Astrocyte of the spinal cord (primary cell): ENCODE data around the gene KIAA0513.
"Not testable (repeated sequence)": the region's sequence is repeated elsewhere in the genome, so short reads cannot be mapped to it uniquely, and the experiment has no call there.

Experiments
- DNase-seq: peaks from one replicate; pipeline ENCODE4 v3.0.0; 2011; ENCODE audit warnings: low read depth, low spot score
- H3K4me3 ChIP-seq: 2 replicates; pipeline ENCODE4 v1.5.1; 2011; ENCODE audit warnings: low read depth, mild to moderate bottlenecking, low read length, moderate library complexity
- in situ Hi-C: cut with HindIII; loops from 2 replicates; pipeline ENCODE4 v1.10.0; 2017; ENCODE audit warnings: low sequenced_read_pairs
- TF ChIP-seq, protein P1 (sequence below): IDR thresholded peaks from 2 replicates; pipeline ENCODE4 v1.5.1; 2012; ENCODE audit warnings: low read depth, mild to moderate bottlenecking, low read length, inconsistent platforms

Gene KIAA0513

DNA sequence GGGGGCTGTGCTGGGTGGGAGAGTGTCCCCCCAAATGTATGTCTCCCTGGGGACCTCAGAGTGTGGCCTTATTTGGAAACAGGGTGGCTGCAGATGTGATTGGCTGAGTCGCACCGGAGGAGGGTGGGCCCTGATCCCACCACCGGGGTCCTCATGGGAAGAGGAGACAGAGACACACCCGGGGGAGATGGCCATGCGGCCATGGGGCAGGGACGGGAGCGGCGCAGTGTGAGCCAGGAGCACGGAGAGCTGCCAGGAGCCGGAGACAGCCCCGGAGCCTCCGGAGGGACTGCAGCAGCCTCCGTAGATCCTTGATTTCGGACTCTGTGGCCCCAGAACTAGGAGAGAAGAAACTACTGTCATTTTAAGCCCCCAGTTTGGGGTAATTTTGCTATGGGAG, 86.3 kb downstream of the KIAA0513 start:
- TF ChIP-seq, protein P1, sequence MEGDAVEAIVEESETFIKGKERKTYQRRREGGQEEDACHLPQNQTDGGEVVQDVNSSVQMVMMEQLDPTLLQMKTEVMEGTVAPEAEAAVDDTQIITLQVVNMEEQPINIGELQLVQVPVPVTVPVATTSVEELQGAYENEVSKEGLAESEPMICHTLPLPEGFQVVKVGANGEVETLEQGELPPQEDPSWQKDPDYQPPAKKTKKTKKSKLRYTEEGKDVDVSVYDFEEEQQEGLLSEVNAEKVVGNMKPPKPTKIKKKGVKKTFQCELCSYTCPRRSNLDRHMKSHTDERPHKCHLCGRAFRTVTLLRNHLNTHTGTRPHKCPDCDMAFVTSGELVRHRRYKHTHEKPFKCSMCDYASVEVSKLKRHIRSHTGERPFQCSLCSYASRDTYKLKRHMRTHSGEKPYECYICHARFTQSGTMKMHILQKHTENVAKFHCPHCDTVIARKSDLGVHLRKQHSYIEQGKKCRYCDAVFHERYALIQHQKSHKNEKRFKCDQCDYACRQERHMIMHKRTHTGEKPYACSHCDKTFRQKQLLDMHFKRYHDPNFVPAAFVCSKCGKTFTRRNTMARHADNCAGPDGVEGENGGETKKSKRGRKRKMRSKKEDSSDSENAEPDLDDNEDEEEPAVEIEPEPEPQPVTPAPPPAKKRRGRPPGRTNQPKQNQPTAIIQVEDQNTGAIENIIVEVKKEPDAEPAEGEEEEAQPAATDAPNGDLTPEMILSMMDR = no peak
- H3K4me3 ChIP-seq = no peak overlapping the region
- in situ Hi-C loops = no loop called here
- DNase-seq = no peak

DNA sequence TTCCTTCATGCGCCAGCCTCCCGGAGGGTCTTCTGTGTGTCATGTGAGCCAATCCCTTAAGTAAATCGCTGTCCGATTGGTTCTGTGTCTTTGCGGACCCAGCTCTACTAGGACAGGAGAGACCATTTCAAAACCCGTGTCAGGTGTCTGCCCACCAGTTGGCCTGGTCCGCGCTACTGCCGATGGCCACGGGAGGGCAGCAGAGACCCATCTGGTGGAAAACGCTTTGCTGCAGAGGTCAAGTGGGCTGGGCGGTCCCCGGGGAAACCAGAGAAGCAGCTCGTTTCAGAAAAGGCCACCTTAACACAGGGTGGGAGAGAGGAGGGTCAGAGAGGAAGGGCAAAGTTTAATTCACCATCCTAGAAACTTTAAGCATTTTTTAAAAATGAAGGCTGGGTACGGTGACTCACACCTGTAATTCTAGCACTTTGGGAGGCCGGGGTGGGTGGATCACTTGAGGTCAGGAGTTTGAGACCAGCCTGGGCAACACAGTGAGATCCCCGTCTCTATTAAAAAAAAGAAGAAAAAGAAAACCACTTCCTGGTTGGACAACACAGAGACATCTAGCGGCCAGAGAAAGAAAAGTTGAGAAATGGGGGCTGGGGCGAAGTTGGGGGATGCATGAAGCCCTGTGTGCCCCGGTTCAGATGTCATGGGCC, 87.4 kb downstream of the KIAA0513 start:
- H3K4me3 ChIP-seq = no peak overlapping the region
- DNase-seq = peak; percentile 79
- in situ Hi-C loops = no loop called here
- TF ChIP-seq, protein P1 = peak; percentile 99

DNA sequence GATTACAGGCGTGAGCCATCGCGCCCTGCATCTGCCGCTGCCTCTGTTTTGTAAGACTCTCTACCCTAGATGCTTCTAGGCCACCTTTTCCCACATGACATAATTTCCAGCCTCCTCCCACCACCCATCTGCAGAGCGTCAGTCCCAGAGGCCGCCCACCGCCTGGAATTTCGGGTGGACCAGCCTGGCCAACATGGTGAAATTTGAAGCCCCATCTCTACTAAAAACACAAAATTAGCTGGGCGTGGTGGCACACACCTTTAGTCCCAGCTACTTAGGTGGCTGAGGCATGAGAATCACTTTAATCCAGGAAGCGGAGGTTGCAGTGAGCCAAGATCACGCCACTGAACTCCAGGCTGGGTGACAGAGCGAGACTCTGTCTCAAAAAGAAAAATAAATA, 89.8 kb downstream of the KIAA0513 start:
- no peak for DNase-seq
- in situ Hi-C loops = no loop called here
- TF ChIP-seq, protein P1 = no peak
- no peak overlapping the region for H3K4me3 ChIP-seq

DNA sequence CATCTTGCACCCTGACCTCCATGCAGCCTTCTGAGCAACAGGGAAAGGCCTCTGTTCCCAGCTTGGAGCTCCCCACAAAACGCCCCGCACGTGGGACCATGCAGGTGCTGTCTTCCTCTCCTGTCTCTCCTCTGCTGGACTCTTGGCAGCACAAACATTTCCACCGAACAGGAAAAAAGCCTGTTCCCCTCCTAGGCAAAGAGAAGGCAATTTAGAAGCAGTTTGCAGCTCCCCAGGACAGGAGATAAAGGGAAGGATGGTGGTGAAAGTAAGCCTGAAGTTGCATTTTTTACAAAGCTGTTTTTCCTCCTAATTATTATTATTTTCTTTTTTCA, 92.4 kb downstream of the KIAA0513 start:
- in situ Hi-C loops = no loop called here
- no peak for DNase-seq
- no peak overlapping the region for H3K4me3 ChIP-seq
- TF ChIP-seq, protein P1 = no peak

DNA sequence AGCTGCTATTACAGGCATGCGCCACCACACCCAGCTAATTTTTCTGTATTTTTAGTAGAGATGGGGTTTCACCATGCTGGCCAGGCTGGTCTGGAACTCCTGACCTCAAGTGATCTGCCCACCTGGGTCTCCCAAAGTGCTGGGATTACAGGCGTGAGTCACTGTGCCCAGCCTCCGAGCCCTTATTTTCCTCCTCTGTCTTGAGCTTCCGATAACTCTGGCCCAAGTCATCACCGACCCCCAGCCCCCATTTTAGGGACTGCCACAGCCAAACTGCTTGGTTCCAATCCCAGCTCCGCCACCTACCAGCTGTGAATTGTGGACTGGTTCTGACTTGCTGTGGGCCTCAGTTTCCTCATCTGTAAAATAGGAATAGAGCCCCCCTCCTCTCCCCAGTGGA, 95.8 kb downstream of the KIAA0513 start:
- in situ Hi-C loops = not testable (repeated sequence)

DNA sequence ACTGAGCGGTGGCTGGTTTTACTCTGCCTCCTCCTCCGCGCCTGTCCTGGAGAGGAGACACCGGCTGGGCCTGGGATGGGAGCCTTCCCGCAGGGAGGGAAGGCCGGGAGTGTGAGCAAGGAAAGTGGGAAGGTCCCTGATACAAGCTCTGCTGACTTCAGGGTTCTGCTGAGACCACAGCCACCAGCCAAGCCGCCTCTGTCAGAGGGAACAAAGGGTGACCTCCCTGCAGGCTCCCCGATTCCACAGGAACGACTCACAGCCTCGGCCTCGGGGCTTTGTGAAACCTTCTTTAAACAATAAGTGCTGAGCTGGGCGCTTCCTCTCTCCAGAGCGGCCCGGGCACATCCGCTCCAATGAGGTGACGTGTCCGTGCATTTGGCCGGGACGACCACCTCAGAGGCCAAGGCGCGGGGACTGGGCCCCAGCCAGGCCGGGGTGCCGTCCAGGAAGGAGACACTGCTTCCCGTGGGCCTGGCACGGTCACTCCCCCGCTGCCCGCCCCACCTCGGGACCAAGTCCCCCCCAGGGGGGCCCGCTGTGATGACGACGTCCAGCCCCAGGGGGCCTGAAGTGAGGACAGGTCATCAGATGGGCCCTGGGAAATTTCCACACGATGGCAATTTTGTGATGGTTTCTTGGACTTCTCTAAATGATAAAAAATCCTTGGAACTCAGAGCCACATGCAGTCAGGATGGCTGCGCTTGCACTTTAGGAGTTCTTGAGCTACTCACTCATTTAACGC, 96.5 kb downstream of the KIAA0513 start:
- TF ChIP-seq, protein P1 = no peak
- H3K4me3 ChIP-seq = no peak overlapping the region
- DNase-seq = peak; percentile 92
- in situ Hi-C loops = no loop called here

More for the DNA sequence above, 95.8 kb downstream of the KIAA0513 start:
- DNase-seq, H3K4me3 ChIP-seq: not testable (repeated sequence)

DNA sequence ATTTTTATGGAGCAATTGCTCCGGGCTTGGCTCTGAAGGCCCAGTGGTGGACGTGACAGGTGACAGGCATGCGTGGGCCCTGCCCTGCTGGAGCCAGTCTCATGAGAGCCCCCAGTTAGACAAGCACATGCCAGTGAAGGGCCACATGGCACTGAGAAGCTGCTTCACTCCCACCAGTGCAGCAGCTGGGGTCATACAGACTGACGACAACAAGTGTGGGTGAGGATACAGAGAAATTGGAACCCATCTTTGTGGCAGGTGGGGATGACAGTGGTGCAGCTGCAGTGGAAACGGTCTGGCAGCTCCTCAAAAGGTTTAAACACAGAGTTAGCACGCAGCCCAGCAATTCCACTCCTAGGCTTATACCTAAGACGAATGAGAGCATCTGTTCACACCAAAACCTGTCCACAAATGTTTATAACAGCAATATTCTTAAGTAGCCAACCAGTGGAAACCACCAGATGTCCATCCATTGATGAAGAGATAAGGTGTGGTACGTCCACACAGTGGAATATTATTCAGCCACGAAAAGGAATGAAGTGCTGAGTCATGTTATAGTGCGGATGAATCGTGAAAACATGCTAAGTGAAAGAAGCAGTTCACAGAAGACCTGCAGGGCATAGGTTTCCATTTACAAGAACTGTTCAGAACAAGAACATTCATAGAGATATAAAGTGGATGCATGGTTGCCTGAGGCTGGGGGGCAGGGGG, 97.2 kb downstream of the KIAA0513 start:
- TF ChIP-seq, protein P1 = no peak
- in situ Hi-C loops = no loop called here
- peak; percentile 19 for DNase-seq
- no peak overlapping the region for H3K4me3 ChIP-seq
